ENCODE measurements around the gene IKBIP.
"Not testable (repeated sequence)": the region's sequence is repeated elsewhere in the genome, so short reads cannot be mapped to it uniquely, and the experiment has no call there.

IKBIP gene, protein sequence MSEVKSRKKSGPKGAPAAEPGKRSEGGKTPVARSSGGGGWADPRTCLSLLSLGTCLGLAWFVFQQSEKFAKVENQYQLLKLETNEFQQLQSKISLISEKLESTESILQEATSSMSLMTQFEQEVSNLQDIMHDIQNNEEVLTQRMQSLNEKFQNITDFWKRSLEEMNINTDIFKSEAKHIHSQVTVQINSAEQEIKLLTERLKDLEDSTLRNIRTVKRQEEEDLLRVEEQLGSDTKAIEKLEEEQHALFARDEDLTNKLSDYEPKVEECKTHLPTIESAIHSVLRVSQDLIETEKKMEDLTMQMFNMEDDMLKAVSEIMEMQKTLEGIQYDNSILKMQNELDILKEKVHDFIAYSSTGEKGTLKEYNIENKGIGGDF

DNA sequence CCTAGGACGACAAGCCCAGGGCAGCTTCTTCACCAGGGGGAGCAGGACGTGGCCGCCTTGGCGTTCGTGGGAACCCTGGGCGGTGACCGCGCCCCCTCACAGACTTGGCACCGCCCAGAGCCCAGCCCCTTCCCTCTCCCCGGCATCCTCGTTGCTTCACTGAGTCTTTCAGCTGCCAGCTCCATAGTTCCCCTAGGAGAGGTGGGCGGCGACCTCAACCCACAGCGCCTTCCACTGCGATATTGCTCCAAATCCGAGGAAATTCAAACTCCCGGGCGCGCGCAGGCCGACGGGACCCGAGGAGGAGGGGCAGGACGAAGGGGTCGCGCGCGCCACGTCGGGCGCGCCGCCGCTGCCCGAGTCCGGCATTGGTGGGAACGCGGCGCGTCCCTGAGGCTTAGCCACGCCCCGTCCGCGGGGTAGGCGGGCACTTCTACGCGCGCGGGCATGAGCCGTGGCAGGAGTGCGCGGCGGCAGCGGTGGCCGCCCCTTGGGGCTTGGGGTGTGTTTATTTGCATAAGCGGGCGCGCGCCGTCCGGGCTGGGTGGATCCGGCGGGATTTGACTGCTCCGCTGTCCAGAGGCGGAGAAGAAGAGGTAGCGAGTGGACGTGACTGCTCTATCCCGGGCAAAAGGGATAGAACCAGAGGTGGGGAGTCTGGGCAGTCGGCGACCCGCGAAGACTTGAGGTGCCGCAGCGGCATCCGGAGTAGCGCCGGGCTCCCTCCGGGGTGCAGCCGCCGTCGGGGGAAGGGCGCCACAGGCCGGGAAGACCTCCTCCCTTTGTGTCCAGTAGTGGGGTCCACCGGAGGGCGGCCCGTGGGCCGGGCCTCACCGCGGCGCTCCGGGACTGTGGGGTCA is at the start of gene IKBIP, which contains the start of gene APAF1:
Gene IKBIP (minus strand): TSS at position 77 of the 860 bp plus-strand sequence. CDS start 87 bp downstream, outside the sequence.
Gene APAF1 (plus strand): TSS at position 579 of the 860 bp plus-strand sequence. CDS start 3,070 bp downstream, outside the sequence.
- DNase-seq, result peak; percentile 99

DNA sequence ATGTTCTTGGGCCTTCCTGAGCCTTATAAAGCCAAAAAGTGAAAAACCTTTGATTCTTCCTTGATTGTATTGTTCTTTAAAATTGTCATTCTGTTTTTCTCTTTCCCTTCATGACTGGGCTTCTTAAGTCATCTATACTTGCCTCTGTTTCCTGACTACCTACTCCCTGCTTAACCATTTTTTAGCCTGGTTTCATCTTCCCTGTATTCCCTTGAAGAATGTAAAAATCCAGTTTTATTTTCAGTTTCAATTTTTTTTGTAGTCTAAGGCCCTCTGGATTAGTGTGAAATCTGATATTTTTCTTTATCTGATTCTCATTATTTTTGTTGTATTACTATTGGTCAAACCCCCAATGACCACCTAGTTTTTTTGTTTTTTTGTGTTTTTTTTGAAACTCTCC is 46.8 kb upstream of the IKBIP start:
- DNase-seq, result no peak

DNA sequence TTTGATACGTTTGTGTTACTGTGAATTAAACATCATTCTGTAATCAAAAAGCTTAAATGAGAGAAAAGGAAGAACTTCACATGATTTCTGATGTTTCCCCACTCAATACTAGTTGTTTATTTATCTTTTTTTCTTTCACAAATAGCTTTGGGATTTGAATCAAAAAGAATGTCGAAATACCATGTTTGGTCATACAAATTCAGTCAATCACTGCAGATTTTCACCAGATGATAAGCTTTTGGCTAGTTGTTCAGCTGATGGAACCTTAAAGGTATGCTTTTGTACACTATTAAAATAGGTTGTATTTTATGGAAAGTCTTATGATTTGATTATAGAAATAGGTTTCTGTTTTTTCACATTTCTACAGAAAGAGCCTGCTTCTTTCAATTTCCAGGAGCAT is 42.0 kb upstream of the IKBIP start:
- no peak for DNase-seq

DNA sequence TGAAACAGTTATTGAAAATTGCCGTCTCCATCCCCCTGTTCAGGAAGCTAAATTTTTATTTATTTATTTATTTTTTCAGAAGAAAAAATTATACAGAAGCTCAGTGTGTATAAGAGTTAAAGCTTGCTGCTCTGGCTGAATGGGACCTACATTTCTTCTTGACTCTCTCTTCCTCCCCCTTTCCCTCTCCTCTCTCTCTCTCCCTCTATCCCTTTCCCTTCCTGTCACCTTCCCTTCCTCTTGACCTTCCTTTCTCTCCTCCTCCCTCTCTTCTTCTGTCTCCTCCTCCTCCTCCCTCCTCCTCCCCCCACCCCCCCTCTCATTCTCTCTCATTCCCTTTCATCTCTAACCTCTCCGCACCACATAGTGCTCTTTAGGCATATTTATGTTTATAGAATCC is 39.6 kb upstream of the IKBIP start:
- no peak for DNase-seq

DNA sequence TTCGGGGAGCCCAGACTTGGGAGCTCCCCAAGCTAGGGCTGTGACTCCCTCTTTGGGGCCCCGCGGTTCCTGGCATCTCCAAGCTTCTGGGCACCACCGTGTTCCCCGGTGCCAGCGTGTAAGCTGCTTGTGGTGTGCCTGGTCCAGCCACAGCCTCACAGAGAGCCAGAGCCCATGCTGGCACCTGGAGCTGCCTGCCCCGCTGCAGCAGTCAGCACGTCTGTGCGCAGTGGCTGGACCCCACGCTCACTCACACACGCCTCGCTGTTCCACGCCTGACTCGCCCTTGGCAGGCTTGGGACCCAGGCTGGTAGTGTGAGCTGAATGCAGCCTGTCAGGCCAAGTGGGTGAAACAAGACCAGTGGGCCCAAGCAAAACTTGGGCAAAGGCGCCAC is 35.0 kb upstream of the IKBIP start:
- DNase-seq, result no peak

DNA sequence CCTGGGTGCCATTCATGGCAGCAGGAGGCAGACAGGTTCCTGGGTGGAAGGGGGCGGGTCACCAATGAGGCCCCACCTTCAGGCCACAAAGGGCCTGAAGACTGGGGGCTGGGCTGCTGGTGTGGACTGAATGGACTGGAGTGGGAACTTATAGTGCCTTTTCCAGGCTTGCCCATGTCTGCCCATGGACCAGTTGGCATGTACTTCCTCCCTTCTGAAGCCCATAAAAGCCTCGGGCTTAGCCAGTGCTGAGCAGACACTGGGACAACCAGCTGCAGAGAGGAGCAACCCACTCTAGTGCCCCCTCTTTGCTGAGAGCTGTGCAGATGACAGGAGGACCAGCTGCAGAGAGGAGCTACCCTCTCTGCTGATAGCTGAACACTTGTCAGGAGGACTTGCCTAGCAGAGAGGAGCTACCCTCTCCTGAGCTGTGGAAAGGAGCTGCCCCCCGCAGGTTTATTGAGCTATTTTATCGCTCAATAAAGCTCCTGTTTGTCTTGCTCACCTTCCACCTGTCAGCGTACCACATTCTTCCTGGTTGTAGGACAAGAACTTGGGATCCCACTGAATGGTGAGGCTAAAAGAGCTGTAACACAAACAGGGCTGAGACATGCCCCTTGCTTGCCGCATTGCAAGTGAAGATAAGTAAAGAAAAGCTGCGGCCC is 34.5 kb upstream of the IKBIP start:
- no peak for DNase-seq

DNA sequence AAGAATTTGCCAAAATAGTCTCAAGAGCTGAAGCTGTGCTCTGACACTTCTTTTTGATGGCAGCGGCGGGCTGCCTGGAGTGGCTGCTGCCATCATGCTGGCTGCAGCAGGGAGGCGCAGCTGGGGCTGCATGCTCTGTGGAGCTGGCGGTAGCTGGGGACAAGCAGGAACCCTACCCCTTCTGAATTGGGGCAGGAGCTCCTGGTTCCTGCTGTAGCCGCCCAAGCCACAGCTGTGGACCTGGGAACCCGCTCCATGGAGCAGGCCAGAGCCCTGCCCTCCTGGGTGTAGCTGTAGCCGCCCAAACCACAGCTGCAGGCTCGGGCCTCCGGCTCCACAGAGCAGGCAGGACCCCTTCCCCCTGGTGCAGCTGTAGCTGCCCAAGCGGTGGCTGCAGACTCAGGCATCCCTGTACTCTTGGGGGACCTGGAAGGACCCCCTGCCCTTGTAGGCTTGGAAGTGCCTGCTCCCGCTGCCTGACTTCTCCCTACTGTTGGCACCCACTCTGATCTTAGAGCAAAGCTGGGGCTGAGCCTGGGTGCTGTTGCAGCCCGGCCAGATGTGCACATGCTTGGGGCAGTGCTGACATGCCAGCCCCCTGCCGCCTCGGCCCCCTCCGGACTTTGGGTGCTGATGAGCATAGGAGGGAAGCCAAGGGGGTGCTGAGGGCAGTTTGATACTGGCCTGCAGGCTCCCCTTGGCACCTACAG is 33.8 kb upstream of the IKBIP start:
- DNase-seq, result no peak

DNA sequence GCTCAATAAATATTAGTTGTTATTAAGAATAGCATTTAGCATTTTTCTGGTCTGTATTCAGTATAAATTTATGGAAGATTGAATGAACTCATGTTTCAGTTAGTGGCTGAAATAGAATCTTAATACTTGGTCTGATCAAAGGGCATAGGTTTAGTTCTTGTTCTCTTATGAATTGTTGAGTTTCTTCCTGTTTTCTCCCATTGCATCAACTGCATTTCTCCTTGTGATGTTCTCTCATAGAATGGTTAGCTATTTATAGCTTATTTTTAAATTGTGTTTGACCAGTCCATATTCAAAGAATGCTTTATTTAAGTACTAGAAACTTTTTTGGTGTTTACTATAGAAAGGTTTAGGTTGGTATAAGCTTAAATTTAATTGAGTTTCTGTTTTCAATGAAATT is 30.3 kb upstream of the IKBIP start:
- DNase-seq, result no peak

DNA sequence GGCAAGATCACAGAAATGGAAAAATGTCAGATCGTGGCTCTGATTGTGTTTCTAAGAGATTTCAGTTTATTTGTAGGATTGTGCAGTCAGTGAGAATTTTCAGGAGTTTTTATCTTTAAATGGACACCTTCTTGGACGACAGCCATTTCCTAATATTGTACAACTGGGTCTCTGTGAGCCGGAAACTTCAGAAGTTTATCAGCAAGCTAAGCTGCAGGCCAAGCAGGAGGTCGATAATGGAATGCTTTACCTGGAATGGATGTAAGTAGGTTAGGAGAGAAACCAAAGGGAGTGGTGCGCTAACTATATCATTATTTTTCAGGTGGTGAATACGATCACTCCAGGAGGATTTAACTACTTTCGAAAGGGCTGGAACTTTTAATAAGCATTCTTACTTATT is 26.9 kb upstream of the IKBIP start:
- DNase-seq, result no peak

DNA sequence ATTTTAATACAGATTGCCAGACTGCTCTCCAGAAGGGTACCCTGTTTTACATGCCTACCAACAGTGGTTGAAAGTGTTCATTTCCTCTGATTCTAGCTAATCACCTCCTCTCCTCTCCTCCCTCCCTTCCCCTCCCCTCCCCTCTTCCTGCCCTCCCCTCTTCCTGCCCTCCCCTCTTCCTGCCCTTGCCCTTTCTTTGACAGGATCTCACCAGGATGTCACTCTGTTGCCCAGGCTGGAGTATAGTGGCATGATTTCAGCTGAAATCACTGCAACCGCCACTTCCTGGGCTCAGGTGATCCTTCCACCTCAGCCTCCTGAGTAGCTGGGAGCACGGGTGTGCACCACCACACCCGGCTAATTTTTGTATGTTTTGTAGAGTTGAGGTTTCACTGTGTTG is 25.2 kb upstream of the IKBIP start:
- no peak for DNase-seq

DNA sequence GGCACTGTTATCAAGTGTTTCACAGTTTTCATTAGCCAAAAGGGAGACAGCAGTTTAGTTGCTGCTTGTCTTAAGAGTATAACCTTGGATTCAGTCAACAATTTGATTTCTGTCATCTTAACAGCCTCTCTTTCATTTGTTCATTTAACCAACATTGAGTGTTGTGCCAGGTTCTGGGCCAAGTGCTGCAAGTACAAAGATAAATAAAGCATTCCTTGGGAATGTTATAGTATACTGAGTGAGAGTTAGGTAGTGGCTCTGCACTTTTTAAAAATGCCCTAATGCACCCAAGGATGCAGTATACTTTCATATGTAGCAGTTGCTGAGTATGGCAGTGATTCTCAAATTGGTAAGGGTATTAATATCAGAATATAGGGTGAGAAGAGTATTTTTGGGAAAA is 15.9 kb upstream of the IKBIP start:
- no peak for DNase-seq

DNA sequence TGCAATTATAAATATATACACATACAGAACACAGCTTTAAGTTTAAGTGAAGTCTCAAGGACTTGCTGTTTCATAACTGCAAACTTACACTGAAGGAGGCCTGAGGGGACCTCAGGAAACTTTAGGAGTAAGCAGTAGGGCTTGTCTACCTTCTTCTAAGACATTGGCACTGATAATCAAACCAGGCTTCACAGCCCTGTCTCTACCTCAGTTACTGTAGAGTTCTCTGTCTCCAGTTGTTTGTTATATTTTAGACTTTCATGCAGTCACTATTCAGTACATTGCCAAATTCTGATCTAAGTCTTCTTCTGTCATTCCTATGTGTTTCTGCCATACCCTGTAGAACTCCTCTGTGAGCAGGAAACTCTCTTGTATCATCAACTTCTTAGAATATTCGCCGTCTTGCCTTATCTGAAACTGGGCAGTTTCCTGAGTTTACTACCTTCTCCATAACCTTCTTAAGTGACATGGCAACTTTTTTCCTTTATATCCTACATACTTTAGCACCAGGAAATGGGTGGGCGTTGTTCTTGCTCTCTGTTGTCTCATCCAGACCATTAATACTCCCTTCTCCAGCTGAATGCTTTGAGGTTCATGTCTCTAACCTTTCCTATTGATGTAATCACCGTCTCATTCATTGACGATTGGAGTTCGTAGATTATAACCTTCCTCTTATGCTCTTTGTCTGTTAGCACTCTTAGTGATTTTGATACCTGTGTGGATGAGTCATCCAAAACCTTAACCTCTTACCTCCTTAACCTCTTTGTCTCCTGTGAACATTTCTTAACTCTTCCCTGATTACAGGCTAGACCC is 11.9 kb upstream of the IKBIP start:
- no peak for DNase-seq

DNA sequence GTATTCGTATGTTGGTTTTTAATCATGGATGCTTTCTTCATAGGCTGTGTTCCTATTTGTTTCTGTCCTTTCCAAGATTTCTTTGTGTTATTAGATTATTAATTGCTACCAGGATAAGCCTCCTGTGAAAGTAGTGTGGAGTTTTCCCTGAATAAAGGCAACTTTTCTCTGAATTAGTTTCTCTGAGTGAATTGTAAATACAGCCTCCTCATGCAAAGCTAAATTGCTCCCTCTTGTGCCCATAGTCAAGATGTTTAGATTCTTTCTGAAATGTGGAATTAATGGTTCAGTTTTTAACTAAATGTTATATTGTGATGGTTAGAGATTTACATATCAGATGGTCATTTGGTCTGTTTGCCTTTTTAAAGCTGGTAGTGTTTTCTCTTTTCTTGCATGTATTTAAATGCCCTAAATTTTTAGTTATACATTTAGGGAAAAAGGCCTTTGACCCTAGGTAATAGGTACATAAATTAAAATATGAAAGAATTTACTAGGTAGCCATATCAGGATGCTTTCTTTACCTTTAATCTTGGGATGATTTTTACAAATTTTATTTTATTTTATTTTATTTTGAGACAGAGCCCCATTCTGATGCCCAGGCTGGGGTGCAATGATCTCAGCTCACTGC is 9.4 kb upstream of the IKBIP start:
- DNase-seq, result no peak

DNA sequence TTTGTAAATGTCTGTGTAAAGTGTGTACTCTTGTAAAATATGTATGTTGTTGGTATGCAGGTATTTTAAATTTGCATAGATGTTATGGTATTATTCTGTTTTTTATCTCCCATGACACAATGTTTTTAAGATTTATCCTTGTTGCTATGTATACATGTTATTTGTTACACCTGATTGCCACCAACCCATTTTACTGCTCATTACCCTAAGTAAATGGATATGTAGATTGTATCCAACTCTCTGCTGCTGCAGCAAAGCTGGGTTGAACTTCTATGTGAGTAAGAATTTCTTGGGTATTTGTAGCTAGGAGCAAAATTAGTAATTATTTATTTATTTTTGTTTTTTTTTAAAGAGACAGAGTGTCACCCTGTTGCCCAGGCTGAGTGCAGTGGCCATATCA is 6.7 kb upstream of the IKBIP start:
- no peak for DNase-seq

DNA sequence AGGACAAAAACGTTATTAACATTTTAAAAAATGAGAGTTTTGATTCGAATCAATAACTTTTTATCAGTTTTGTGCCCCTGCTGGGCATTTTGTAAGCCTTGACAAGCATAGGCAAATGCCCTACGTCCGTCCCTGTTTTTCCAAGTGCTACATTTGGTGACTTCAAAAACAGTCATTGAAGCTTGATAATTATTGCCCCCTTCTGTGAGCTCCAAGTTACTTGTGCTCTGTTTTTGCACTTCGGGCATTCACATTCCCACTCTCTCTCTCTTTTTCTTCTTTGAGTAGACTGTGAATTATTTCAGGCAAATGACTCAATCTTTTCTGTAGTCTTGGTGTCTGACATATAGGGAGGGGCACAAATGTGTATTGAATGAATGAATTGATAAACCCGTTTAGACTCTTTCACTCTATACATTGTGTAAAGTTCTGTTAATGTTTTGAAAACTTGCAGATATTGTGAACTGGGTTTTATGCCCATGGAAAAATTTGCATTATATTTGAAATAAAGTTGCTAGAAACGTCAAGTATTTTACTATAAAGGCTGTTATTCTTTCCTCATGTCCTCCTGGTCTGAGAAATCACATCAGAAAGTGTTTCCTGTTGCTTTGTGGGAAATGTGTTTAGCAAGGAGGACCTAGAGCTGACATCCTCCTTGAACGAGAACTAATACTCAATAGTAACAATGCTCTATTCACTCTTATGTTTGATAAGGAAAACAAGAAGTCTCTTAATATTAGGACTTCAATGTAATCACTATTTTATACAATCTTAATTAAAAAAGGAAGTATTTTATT is 1.9 kb upstream of the IKBIP start:
- no peak for DNase-seq

DNA sequence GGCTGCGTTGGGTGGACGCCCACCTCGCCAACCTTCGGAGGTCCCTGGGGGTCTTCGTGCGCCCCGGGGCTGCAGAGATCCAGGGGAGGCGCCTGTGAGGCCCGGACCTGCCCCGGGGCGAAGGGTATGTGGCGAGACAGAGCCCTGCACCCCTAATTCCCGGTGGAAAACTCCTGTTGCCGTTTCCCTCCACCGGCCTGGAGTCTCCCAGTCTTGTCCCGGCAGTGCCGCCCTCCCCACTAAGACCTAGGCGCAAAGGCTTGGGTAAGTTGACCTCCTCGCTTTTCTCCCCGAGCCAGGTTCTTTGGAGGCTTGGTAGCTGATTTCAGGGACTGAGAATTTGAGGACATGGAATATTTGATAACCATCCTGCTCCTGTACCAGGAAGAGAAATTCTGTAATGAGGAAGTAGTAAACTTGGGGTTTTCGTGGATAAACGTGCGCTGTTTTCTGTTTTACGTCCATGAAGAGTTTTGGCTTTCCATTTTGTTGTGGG is 1.0 kb upstream of the IKBIP start:
- DNase-seq, result peak; percentile 63

DNA sequence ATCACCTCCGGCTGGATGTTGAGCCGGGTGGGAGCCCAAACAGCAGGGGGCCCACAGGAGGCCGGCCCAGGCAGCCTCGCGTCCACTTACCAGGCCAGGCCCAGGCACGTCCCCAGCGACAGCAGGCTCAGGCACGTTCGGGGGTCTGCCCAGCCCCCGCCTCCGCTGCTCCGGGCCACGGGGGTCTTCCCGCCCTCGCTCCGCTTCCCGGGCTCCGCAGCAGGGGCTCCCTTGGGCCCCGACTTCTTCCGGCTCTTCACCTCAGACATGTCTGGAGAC is 216 bp downstream of the IKBIP start:
- no peak for DNase-seq

DNA sequence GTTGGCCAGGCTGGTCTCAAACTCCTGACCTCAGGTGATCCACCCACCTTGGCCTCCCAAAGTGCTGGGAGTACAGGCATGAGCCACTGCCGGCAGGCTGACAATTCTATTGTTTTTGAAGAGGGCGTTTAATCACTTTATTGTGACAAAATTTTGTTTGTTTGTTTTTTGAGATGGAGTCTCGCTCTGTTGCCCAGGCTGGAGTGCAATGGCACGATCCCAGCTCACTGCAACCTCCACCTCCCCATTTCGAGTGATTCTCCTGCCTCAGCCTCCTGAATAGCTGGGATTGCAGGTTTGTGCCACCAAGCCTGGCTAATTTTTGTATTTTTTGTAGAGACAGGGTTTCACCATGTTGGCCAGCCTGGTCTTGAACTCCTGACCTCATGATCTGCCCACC is 1.8 kb downstream of the IKBIP start:
- DNase-seq, result not testable (repeated sequence)

DNA sequence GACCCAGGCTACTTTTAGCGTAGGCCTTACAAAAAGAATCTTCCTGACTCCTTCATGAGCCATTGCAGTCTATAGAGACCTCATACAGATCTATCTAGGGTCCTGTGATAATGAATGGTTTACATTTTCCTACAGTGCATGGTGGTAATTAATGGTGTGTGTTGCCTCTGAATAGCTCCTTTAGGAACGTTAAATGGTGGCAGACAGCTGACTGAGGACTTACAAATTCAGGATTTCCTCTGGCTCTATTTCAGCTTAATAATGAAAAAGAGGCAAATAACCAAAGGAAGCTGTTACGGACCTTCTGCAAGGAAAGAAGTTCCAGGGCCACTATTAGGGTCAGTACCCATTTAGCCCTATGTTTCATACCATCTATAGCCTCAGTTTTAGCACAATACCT is 5.1 kb downstream of the IKBIP start:
- no peak for DNase-seq

DNA sequence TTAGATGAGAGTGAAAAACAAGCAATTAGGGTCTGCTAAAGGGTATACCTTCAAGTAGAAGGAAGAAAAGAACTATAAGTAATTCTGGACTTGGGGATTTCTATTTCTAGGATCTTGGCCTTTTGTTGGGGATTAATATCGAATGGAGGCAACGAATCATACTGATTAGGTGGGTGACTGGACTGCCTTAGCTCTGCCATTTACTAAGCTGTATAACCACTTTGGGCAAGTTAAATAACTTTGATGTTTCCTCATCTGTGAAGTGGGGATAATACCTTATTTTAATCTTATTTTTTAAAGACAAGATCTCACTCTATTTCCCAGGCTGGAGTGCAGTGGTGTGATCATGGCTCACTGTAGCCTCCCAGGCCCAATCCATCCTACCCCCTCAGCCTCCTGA is 6.6 kb downstream of the IKBIP start:
- DNase-seq, result no peak

DNA sequence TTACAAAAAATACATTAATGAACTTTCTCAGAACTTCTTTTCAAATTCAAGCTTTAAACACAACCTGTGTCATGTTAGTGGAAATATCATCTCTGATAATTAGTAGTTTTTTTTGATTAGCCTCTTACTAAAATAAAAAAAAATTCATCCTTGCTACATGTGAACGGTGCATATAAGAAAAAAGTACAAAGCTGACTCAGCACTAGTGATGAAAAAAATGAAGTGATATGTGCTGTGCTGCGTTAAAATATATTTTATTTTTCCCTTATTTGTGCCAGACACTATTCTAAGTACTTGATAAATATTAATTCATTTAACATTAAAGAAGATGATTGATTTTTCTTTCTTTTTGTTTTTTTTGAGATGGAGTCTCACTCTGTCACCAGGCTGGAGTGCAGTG is 7.5 kb downstream of the IKBIP start:
- DNase-seq, result no peak

All from right forelimb (tissue), 1 donor.